Stimulated activated CD4-positive, alpha-beta T cell treated with anti-CD3 and anti-CD28 coated beads, Interleukin-2, amount 100 ng/mL, for 24 hours (primary cell): ENCODE data around the gene PPP1R9A.

ENCODE experiments used
- DNase-seq, 2 donors: peaks; one replicate each; pipeline ENCODE4 v3.0.0-alpha.2; 2020

PPP1R9A gene

DNA sequence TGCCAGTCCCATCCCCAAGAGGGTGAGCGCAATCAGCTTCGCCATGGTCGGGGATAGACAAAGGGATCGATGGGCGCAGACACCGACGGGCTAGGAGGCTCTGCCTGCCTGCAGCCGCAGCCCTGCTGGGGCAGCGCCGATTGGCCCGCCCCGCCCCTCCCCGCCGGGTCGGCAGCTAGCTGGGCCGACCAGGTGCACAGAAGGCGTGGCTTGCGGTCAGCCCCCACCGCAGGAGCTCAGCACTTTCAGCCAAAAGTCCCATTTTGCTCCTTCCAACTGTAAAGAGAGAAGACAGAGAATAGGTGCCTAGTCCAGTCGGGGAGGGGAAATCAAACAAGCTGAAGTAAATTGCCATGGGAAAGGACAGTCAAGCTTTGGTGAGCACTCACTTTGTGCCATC is 417.0 kb downstream of the PPP1R9A start, which contains the start of gene PON1:
Gene PON1, minus strand, starts transcription at position 102 of the 400 bp plus-strand sequence. Its CDS starts 57 bp downstream, at position 45.
- peak in 1 of 2 donors; percentile 10 for DNase-seq

DNA sequence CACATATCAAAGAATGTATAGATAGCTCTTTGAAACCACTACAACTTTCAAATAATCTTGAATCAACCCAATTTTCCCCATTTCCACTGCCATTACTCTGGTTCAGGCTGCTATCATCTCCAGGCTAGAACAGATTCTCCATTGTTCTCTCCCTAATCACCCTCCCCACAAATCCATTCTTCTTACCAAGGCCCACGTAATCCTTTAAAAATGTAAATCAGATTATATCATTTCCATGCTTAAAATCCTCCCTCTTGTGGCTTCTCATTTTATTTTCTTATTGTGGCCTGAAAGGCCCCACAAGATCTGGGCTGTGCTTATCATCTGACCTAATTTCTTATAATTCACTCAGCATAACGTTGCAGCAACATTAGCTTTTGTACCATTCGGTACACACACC is 420.0 kb downstream of the PPP1R9A start:
- no peak for DNase-seq

DNA sequence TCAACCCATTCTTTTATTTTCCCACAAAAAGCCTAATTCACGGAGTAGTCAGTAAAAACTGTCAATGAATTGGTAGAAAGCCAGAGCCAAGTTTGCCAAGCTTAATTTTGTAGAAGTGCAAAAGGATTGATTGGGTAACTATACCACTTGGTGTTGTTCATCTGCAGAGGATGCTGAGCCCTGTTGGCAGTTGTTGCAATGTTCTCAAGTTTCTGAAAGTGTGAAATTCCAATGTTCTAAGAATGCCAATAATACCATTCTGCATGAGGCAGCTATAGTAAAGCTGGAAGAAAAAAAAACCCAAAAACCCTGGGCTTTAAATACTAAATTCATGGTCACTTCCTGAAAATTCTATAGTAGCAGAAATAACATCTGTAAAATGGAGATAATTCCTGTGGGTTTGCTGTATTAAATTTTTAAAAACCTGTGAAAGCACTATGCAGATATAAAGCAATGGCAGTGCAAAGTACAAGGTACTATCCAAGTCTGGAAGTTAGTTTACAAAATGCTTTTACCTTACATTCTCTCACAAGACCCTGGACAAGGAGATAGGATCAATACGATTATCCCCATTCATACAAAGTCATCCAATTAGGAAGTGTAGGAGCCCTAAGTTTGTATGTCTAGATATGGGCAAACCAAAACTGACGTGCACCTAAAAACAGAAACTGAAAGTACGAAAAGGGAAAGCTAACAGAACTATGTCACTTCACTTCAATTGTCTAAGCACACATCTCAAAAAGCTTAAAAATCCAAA is 423.0 kb downstream of the PPP1R9A start:
- no peak for DNase-seq

DNA sequence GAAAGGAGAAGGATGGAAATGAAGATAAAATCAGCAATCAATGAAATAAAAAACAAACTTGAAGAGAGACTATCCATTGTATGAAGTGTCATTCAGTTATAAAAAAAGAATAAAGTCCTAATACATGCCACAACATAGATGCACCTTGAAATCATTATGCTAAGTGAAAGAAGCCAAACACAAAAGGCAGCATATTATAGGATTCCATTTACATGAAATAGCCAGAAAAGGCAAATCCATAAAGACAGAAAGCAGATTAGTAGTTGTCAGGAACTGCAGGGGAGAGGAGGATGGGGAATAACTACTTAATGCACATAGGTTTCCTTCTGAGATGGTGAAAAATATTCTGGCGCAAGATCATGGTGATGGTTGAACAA is 423.6 kb downstream of the PPP1R9A start:
- DNase-seq: no peak

DNA sequence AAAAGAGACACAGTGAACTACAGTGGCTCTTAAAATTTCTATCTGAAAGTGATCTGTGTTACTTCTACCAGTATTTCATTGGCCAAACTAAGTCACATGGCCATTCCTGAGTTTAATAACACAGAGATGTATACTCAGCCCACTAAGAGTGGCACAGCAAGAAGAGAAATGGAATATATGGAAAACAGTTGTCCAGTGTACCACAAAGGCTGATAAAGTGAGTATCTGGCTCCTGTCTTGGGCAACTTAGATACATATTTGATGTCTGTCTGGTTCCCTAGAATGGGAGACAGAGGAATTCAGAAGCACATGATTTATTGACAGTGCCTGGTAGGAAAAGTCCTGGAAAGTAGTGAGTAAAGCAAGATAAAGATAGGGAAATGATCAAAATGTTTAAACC is 427.1 kb downstream of the PPP1R9A start:
- DNase-seq: no peak

DNA sequence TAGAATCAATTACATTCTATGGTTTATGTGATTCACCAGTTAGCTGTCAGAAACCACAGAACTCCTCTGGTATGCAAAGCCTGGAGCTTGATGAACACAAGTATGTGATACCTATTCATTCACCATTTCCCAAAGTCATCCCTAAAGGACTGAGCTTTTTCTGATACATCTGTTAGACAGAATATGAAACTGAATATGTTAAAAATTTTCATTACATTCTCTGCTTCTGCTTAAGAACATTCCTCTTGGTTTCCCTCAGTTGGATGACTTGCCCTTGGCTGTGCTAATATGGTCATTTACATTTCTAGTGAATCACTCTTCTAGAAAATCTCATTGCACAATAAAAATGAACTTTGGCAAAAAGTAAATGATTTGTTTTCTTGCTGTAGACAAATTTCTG is 427.7 kb downstream of the PPP1R9A start:
- DNase-seq: no peak

DNA sequence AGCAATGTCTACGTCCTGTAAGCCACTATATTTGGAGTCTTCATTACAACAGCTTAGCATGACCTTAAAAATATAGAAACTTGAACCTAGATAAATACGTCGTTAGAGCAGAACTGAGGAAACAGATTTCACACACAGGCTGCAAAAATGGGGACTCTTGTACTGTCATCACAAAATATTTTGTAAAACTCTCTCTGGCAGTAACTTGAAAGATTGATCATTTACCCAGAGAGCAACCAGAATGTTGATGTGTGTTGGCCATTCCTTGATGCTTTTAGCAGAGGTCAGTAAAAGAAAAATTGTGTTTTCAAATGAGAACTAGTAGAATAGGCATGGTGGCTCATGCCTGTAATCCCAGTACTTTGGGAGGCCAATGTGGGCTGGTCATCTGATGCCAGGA is 431.4 kb downstream of the PPP1R9A start:
- no peak for DNase-seq

DNA sequence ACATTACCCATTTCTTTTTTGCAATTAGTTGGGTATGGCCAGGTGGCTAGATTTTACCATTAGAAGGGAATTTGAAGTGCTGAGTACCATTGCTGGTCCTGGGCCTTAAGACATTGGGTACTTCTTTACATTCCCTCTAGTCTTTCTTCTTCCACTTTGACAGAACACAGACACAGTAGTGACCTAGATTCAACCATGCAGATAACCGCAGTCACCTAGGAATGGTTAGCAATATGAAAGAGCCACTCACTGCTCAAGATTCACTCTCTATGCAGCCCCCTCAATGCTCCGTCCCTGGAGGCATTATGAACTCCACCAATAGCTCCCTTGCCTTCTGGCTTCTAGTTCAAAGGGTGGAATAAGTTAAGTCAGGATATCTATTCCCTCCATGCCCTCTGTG is 433.1 kb downstream of the PPP1R9A start:
- DNase-seq: no peak

DNA sequence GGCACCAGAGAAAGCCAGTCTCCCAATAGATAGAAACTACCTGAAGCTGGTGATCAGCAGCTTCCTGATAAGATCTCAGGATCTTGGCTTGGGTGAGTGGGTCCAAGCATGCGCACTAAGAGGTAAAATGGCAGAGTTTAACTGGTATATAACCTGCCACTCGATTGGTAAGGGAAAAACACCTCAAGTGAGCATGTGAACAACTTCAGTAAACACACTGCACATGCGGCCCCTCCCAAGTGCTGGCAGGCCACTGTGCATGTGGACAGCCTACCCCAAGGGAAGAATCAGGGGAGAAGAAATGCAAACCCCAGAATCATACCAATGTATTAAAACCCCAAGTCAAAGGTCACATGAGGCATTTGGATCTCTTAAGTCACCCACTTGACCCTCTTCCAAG is 434.6 kb downstream of the PPP1R9A start:
- DNase-seq: no peak

DNA sequence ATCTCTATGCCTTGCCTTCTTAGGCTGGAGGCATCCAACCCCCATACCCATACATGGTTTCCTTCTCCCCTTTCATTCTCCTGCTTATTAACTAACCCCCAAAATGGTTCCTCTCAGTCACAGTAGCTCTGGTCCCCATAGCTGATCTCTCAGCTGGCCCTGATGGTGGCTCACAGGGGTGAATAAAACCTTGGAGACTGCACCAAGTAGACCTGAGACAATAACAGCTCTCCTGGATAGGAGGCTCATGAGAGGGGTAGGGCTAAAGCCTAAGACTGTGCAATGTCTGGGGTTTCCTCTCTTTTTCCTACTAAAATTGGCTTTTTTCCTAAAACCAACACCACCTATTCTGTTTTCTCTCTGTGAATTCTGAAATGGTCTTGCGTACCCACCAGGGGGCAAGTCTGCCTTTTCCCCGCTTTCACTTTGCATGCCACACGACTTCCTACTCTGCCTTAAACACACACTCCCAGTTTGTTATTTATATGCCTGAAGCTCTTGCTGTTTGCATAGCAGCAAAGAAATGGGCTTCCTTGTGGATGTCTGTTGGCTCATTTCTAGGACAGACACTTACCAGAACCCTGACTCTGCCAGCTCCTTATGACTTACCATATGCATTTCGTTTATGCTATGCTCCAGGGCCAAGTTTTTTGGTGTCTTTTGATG is 435.4 kb downstream of the PPP1R9A start:
- no peak for DNase-seq
